HG02623 (cell line): ENCODE data around the gene CPSF3.

Experiments
- ATAC-seq: cut with Tn5 transposase; IDR thresholded peaks from one replicate; pipeline ENCODE4 v1.9.1; 2021; ENCODE audit warnings: moderate library complexity; ENCODE audit not compliant: unreplicated experiment

Gene CPSF3

DNA sequence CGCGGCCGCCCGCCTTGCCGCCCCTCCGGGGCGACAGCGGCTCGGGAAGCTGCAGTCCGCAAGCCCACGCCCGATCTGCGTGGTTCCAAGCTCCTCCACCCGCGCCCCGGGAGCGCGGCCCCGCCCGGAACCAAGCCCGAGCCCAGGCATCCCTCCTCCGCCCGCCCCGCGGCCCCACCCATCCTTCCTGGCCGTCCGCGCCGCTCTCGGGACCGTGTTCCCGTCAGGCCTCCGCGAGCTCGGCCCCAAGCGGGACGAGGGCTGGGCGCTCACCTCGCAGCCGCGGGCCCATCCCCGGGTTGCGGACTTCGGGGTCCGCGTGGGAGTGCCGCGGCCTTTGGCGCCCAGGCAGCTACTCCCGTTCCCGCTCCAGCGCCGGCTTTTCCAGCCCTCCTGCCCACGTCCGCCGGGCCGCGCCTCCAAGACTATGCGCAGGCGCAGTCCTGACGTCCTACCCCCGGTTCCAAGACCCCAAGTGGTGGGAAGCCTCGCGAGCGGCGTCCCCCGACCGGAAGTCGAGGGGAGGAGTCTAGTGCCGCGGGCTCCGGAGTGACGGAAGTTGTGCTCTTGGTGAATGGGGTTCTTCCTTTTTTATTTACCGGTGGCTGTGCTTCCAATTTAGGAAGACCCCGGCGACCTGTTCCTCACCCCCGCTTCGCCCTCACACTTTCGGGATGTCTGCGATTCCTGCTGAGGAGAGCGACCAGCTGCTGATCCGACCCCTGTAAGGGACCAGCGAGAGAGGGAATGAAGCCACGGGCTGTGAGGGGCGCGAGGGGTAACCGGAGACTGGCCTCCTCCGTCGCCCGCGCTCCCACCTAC lies at the start of gene CPSF3, which contains the start of gene ITGB1BP1:
TSS of gene CPSF3 (plus strand) at position 555 of the 822 bp plus-strand sequence. CDS start at position 675, 120 bp downstream.
TSS of gene ITGB1BP1 (minus strand) at position 429 of the 822 bp plus-strand sequence. CDS start 4,831 bp downstream, outside the sequence.
- peak; percentile 85 for ATAC-seq

DNA sequence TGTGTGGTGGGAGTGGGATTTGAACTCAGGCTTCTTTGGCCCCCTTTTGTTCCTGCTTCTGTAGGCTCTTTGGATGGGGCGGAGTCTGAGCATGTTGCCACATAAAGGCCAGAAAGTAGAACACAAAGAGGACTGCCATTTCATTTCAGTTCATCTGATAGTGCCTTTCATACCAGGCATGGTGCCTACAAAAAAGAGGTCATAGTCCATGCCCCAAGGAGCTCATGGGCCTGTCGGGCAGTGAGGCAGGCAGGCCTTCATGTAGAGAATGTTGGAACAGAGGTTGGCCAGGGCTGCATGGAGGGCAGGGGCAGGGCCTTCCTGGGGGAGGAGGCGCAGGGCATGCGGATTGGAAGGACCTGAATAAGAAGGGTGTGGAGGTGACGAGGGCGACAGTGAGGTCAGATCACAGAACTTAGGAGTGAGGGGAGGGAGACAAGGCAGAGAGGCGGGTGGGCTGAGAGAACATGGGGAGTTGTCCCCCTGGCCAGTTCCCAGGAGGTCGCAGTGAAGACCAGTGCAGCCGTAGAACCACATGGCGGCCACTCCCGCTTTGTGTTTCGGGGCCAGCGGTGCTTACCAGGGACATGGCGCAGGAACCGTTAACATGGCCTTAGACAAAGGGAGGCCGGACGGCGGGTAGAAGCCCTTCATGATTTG lies 49.3 kb upstream of the CPSF3 start:
- ATAC-seq, result no peak

GRCh38 chr2:9375857-9376428 lies 47.5 kb upstream of the CPSF3 start:
- ATAC-seq, result no peak

DNA sequence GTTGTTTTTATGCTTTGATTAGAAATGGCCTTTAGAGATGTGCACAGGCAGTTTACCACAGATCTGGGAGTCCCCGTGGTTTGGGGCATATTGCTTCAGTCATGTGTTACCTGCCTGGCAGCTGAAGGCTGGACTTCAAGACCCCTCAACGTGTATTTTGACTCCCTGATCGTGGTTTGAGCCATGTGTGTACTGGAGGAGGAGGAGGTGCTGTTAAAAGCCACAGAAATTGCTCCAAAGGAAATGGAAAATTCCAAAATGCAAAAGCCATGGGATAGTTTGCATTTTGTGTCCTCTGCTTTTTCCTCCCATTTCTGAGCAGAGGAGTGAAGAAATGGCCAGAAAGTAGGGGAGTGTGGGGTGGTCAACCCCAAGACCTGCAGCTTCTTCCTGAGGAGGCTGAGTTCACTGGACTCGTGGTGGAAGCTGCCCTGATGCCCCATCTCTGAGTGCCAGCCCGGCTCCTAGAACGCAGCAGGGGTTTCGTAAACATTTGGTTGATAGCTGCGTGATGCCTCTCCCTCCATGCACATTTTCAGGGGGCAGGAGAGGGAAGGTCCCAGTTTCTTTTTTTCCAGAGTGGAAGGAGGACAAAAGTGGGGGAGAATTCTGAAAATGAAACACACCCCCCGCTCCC lies 45.9 kb upstream of the CPSF3 start:
- no peak for ATAC-seq

DNA sequence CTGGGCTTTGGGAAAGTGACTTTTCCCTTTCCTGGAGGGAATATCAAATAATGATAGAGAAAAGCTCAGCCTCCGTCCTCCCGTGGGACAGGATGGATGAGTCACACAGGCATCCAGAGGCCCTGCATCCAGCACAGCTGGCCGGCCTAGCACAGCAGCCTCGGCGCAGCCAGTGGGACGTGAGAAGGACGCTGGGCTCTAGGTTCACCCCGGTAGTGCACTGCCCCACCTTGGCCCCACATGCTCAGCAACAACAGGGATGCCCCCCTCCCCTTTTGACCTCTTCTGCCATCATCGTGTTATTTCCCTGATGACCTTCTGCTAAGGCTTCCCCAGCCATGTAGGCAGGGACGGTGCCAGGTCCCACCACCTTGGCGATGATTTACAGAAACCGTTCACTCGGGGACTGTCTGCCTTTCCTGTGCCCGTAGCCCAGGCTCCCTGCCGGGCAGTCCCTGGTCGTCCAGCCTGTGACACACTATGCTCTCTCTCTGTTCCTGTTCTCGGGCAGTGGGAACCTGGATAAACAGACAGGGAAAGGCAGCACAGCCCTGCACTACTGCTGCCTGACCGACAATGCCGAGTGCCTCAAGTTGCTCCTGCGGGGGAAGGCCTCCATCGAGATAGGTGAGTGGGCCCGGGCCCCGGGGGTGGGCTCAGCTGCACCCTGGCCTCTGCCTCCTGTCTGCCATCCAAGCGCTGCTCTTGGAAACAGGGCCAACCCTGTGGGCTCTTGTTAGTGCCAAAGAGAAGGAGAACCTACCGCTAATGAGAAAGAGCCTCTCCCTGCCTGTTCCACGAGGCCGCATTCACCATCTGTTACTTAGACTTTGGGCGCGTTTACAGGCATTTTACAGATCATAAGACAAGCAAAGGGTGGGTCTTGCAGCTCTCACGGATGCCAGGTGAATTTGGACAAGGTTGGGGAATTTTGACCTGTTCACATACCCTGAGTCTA lies 44.7 kb upstream of the CPSF3 start:
- ATAC-seq, result no peak

DNA sequence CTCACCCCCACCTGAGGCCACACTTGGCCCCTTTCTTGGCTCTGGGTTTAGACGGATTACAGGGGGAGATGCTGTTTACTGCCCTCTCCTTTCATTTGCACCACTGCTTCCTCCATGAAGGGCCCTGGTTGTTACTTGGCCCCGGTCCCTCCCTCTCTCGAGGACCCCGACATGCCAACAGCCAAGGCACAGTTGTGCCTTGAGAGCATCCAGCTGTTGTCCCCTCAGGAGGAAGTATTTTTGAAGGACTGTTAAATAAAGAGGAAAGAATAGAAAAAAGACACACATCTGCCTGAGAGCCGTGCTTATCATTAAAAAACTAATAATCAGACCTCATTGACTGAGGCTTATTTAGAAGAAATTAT lies 44.1 kb upstream of the CPSF3 start:
- no peak for ATAC-seq

- ATAC-seq, result no peak
Observed at GRCh38 chr2:9380702-9381628, 42.5 kb upstream of the CPSF3 start.

DNA sequence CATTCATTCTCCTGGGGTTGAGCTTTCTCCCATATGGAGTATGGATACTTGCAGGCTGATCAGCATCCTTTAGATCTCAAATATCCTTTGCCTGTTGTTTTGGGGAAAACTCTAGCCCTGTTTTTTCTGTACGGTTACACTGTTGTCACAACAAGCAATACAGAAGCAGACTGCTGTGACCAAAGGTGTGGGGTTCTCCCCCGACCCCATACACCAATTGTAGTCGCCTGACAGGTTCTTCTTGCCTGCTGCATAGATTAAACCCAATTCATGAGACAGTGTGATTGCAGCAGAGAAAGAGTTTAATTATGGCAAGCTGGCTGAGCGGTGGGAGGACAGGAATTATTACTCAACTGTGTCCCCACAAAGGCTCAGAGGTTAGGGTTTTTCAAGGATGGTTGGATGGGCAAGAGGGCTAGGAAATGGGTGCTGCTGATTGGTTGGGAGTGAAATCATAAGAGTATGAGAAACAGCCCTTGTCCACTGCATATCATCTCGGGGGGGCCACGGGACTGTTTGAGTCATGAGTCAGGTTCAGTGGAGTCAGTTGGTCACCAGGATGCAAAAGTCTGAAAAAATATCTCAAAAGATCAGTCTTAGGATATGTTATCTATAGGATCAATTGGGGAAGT lies 40.7 kb upstream of the CPSF3 start:
- no peak for ATAC-seq

- ATAC-seq, result no peak
Observed at GRCh38 chr2:9384521-9384920, 38.9 kb upstream of the CPSF3 start.

GRCh38 chr2:9385841-9386240 lies 37.6 kb upstream of the CPSF3 start:
- no peak for ATAC-seq

GRCh38 chr2:9388199-9388681 lies 35.2 kb upstream of the CPSF3 start:
- no peak for ATAC-seq

DNA sequence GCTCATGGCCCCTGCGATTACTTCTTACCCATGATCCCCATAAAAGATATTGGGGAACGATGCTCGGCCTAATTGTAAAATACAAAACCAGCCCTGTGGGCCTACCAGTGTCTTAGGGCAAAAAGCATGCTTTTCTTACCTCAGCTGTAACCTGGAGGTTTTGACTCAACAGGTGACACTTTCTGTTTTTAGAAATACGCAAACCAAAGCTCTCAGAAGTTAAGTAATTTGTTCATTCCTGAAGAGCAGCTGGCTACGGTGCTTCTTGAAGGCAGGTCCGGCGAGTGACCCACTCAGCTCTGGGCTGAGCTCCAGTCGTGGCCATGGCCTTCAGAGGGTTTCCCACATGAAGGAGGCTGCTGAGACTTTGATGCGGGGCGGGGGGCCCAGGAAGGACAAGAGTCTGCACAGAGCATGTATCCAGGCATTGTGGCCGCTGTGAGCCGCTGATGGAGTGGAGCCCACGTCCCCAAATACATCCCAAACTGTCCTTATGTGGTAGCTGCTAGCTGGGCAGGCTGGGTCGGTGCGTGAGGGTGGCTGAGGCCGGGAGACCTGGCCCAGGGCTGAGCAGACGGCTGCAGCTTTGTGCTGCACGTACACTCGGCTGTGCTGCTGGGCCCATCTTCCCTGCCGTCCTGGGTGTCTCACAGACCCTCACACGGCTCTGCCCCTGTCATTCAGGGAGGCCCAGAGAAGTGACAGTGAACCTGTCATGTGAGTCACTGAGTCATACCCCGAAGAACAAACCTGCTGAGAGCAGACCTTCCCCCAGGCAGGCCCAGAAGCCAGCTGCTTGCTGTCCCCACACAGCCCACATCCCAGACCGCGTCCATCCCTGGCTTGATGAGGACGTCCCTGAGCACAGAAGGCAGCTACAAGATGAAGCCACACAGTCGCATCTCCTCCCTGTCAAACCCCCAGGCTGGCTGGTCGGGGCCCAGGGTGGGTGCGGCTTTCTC lies 34.2 kb upstream of the CPSF3 start:
- no peak for ATAC-seq

- ATAC-seq, result no peak
Observed at GRCh38 chr2:9390151-9390850, 33.2 kb upstream of the CPSF3 start.

DNA sequence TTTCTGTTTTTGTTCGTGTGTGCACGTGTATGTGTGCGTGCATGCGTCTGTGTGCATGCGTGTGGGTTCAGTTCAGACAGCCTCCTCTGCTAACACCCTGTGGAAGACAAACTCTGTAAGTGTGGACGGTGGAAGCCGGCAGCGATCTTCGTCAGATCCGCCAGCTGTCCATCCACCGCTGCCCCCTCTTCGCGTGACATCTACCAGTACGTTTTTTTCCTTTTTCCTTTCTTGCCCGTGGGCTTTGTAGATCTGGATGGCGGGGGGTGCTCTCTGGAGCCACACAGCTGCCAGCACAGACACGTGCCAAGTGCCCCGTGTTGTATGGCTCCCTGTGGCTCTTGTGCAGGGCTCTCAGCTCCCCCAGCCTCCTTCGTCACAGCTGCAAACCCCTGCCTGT lies 32.5 kb upstream of the CPSF3 start:
- ATAC-seq, result no peak

DNA sequence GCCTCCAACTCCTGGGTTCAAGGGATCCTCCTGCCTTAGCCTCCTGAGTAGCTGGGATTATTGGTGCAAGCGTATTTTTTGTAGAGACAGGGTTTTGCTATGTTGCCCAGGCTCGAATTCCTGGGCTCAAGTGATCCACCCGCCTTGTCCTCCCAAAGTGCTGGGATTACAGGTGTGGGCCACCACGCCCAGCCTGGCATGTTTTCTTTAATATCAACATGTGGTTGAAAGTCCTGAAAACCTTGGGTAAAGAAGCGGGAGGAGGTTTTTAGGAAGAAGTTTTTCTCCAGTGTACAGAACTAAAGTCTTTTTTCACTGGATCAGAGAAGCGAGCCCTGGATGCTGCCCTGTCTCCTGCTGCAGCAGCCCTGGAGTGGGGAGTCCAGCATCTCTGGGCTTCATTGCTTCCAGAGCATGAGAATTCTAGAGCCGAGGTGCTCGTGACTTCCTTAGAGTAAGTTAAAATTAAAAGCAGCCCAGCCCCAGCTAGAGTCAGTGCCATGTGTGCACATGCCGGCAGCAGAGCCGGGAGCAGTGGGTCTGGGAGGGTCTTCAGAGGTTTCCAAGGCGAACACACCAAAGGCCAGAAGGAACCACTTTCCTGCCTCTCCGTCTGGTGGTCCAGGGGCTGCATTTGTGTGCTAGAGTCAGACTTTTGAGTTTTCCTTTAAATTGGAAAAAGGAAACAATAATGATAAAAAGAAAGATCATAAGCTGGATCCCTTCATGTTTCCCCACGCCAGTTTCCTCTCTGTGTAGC lies 31.3 kb upstream of the CPSF3 start:
- no peak for ATAC-seq
